Inferior parietal cortex (tissue), 1 donor: Measurements from ENCODE around the gene CLEC12A.
"Not testable (repeated sequence)": the region's sequence is repeated elsewhere in the genome, so short reads cannot be mapped to it uniquely, and the experiment has no call there.

ENCODE experiments used
- DNase-seq: peaks from one replicate; pipeline ENCODE4 v3.0.0-alpha.2; 2016; ENCODE audit errors: extremely low spot score

CLEC12A gene

DNA sequence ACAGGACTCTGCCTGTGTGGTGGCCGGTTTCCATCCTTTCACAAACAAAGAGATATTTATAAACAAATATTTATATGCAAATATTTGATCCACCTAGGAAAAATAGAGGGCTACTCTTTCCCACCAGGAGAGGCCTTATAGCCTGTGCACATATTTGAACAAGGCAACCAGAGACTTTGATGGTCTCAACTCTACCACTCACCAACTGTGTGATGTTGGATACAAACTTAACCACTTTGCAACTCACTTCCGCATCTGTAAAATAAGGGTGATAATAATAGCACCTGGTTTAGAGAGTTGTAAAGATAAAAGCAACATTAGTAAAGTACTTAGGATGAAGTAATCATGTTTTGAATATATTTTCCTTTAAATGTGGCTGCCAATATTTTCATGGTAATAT is 1.5 kb upstream of the CLEC12A start:
- no peak for DNase-seq

DNA sequence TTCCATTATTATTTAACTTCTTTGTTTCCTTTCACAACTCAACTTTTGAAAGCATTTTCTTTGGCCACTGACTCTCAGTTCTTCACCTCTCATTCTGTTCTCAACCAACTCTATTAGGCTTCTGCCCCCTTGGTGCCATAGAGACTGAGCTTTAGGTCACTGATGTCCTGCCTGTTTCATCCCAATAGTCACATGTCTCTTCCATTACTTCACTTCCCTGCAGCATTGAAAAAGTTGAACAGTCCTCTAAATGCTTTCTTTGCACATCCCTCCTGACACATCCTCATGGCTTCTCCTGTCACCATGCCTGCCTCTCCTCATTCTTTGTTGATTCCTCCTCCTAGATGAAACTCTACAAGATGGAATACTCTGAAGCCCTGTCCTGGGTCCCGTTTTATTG is 2.7 kb downstream of the CLEC12A start:
- DNase-seq, result no peak

DNA sequence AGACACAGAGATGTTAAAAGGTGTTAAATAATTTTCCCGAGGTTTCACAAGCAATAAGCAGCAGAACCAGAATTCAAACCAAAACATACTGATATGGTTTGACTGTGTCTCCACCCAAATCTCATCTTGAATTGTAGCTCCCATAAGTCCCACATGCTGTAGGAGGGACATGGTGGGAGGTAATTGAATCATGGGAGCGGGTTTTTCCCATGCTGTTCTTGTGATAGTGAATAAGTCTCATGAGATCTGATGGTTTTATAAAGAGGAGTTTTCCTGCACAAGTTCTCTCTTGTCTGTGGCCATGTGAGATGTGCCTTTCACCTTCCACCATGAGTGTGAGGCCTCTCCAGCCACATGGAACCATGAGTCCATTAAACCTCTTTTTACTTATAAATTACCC is 3.5 kb downstream of the CLEC12A start:
- not testable (repeated sequence) for DNase-seq

DNA sequence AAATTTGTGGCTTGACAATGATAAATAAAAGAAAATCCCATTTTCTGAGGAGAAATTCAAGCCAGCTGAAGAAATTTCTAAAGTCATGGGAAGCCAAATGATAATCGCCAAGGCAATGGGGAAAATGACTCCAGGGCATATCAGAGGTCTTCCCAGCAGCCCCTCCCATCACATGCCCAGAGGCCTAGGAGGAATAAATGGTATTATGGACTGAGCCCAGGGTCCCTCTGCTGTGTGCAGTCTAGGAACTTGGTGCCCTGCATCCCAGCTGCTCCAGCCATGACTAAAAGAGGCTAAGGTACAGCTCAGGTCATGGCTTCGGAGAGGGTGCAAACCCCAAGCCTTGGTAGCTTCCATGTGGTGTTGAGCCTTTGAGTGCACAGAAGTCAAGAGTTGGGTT is 4.4 kb downstream of the CLEC12A start:
- no peak for DNase-seq

DNA sequence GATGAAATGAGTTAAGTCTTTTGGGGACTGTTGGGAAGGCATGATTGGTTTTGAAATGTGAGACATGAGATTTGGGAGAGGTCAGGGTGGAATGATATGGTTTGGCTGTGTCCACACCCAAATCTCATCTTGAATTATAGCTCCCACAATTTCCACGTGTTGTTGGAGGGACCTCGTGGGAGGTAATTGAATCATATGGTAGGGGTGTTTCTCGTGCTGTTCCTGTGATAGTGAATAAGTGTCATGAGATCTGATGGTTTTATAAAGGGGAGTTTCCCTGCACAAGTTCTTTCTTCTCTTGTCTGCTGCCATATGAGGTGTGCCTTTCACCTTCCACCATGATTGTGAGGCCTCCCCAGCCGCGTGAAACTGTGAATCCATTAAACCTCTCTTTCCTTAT is 5.4 kb downstream of the CLEC12A start:
- DNase-seq, result not testable (repeated sequence)

DNA sequence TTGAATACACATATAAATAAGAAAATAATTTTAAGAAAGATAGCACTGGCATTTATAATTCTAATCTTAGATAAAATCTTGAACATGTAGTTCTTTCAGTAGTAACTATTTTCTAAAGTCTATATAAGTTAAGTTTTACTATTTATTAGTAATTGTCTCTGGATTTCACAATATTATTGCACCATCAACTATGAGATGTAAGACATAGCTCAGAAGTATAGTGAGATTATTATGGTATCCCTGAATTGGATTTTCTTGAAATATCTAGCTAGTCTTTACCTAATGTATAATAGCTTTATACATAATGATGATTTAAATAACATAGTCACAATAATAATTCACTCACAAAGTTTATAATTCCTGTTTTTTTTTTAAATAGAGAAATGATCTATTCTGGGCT is 6.7 kb downstream of the CLEC12A start:
- no peak for DNase-seq

DNA sequence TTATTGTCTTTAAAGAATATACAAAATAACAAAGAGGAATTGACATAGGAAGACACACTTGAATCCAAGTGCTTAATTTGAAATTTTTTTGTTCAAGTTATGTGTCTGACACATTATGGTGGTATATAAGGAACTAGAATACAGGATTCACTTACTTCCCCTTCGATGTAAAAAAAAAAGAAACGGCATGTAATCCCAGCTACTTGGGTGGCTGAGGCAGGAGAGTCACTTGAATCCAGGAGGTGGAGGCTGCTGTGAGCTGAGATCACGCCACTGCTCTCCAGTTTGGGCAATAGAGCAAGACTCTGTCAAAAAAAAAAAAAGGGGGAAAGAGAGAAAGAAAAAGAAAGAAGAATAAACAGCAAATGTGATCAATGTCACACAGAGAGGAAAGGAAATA is 8.9 kb downstream of the CLEC12A start:
- DNase-seq, result no peak

DNA sequence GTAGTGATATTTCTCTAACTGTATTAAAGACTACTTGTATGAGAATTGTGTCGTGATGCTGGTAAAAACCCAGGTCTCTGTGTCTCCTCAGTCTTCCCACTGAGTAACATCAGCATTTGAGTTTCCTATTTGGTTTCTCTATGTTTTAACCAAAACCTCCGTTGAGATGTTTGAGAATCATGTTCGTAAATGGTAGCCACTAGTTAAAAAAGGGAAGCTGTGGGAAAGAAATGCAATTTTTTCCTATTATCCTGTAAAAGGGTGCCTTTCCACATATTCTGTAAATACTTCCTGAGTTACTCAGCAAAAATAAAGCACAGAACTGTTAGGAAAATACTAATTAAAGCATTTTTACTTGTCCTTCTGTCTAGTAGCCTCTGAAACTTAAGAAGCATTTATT is 20.7 kb downstream of the CLEC12A start:
- DNase-seq, result no peak

DNA sequence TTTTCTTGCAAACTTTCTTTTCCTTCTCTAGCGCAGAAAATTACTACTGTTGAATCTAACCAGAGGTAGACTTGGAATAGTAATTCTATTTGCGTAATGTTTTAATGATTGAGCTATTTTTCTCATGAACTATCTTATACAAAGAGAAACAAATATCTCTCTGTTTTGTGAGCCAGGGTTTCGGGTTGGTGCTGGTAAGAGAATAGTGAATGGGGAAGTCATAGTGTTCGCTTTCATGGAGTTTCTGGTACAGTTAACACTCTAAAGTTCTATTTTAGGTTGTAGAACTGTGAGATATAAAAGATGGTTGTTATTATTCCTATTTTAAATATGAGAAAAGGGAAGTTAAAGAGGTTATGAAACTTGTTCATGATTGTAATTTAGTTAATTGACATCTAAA is 21.1 kb downstream of the CLEC12A start:
- no peak for DNase-seq

DNA sequence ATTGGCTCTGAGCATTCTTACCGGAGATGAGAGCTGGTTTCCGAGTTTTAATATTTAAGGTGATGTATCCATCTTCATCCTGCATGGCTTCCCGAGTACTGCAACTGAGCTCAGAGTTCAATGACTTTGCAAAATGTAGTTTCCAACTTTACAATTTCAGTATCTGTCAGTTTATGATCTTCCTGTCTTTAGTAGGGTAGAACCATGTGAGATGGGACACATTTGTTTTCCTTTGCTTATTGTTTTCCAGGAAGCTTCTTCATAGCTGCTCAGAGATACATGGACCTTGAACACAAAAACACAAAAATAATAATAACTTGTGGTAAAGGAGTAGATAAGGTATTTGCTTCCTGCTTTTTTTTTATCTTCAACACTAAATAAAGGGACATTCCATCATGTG is 27.8 kb downstream of the CLEC12A start, which contains the start of gene CLEC1B:
Gene CLEC1B (minus strand): TSS at position 106 of the 400 bp plus-strand sequence. CDS start 21 bp downstream, at position 85.
- DNase-seq, result no peak

DNA sequence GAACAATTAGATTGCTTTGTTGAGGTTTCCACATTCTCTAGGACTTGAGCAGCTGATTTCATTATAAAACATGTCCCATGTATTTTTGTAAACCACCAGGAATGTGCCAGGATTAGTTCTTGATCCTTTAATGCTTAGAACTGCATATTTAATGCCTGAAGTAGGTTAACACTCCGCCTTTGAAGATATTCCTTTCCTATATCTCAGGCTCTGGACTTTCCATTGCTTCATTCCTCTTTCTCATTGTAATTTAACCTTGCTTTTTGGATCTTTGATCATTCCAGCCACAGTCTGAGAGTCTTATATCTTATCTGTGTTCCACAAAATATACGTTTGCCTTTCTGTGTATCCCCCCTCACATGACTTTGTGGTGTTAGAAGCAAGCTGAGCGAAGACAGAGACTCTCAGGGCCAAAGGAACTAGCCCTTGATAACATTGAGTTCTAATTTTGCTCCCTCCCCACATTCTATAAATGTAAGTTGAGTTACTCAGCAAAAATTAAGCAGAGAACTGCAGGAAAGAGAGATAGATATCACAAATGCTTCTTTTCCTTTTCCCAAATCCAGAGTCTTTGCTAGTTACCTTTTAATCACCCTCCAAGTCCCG is 30.1 kb downstream of the CLEC12A start:
- no peak for DNase-seq

DNA sequence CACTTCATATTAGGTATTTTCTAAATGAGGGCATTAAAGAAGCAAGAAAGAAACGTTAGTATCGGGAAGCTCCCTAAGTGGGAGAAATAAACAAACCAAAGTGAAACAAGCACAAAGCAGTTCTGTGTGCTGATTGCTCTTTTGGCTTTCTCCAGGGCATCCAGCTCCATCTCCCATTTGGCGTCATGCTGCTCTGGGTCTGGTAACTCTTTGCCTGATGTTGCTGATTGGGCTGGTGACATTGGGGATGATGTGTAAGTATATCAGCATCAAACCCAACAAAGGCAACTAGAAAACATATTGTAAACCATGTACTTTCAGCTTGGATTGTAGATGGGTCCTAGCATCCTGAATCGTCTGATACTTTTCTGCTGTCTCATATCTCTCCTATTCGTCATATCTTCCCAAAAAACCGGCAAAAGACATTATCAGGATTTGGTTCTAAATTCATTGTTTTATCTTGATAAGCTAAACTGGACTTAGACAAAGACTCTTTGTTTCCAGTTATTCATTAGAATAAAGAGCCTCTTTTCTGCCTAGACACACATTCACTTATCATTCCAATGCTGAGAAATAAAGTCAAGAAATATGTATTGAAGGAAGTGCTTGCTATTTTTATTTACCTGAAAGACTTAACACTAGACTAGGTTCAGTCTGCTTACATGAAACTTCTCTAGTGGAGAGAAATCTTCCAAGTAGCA is 41.6 kb downstream of the CLEC12A start:
- no peak for DNase-seq

DNA sequence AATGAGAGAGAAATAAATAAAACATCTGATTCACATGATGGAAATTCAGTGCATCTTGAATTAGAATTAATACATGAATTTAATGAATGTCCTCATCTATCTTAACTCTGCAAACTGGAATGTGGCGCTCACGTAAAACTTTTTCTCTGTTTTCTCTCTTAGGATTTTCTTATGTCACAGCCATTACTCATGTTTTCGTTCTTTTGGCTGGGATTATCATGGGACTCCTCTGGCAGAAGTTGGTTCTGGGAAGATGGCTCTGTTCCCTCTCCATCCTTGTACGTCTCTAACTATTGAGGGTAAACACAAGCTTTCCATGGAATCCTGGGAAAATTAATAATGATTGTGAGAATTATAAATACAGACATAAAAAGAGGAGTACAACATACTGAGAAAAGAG is 44.2 kb downstream of the CLEC12A start:
- no peak for DNase-seq

DNA sequence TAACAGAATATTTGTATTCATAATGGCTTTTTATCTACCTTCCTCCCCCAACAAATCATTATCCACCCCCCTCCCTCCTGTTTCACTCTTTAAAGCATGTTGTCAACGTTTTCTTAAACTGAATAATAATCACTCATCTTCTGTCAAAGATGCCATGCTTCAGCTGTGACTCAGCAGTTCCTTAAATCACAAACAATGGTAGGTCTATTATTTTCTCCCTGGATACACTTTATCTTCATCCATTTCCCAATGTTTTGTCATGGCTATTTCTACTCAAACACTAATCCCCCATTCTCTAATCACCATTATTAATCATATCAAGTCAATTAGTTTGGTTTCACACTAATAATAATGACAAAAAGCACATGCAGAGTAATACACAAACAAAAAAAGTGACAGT is 45.7 kb downstream of the CLEC12A start:
- DNase-seq, result no peak

DNA sequence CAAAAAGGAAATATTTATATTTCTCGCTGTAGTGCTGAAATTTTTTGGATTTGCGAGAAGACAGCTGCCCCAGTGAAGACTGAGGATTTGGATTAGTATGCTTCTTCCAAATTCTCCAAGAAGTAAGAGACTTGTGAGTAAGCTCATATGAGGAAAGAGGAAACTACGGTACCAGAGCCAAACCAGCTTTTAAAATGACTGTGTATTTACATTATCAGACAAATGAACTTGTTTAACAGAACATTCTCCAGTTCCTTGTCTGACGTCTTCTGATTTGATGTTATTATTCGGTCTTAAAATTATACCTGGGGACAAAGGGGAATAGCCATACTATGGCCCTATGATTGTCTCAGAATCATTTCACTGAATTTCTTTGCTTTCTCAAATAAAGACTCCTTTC is 47.2 kb downstream of the CLEC12A start:
- no peak for DNase-seq

DNA sequence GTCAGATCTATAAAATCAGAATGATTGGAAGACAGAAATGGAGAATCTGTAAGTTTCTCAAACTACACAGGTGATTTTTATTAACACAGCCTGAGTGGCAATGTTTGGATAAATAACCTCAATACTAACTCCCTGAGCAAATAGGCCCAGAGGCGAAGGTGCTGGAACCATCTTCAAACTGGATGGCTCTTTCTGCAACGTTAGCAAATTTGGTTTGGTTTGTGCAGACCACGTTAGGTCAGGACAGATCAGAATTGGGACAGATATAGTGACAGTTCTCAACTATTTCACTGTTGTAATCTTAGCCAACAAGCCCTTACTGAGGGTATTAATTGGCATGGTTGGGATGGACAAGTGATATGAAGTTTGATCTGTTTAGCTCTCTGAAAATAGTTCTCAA is 50.1 kb downstream of the CLEC12A start:
- no peak for DNase-seq

DNA sequence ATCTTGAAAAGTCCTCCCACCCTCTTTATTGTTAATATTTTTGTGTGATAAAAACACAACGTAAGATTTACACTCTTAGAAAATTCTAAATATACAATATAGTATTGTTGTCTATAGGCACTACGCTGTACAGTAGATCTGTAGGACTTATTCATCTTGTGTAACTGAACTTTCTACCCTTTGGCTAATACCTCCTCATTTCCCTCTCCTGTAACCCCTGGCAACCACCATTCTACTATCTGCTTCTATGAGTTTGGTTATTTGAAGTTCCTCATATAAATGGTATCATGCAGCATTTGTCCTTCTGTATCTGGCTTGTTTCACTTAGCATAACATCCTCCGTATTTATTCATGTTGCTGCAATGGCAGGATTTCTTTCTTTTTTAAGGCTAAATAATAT is 54.0 kb downstream of the CLEC12A start:
- DNase-seq, result no peak

DNA sequence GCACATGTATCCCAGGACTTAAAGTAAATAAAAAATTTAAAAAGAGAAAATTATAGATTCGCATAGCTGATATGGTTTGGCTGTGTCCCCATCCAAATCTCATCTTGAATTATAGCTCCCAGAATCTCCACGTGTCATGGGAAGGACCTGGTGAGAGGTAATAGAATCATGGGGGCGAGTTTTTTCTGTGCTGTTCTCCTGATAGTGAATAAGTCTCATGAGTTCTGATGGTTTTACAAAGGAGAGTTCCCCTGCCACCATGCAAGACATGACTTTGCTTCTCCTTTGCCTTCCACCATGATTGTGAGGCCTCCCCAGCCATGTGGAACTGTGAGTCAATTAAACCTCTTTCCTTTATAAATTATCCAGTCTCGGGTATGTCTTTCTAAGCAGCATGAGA is 55.5 kb downstream of the CLEC12A start:
- DNase-seq, result not testable (repeated sequence)

DNA sequence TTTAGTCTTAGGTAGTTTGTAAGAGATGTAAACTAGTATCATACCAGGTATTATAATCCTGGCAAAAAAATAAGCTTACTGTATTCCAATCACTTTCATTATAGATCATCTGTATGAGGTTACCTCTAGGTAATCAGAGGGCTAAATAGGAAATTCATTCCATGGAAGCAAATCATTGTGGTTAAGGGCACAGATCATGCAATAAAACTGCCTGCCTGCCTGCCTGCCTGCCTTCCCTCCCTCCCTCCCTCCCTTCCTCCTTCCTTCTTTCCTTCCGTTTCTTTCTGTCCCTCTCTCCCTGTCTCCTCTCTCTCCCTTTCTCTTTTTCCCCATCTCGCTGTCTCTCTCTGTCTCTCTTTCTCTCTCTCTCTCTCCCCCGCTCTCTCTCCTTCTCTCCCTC is 56.1 kb downstream of the CLEC12A start:
- DNase-seq, result no peak

DNA sequence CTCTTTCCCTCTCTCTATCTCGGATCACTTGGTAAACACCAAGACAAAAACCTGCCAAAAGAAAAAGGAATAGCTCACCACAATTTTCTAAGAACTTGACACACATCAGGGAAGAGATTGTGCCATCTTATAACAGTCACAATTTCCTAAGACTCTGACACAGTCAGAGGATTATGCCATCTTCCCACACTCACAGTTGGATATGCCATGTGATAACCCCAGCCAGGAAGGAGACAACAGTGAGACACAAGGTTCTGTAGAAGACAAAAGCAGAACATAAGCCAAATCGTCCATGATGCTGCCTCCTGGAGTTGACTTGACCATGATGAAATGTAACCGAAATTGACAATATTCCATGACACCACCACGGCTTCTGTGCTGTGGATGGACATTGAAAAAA is 56.5 kb downstream of the CLEC12A start:
- DNase-seq, result no peak

DNA sequence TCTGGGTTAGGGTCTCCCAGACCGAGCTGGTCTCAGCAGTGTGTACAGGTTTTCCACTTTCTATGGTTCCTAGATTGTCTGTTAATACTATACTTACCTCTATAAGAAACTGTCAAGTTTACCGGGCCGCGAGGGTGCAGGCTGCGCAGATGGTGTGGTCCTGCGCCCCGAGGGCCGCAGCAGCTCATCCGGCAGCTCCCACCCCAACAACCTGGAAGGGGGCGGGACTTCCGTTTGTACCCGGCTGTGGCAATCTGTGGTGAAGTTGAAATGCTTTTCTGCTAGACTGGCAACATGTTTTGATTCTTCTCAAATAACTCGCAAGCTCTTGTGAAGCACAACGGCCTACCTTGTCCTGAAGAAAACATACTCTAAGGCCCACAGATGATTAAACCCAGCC is 59.2 kb downstream of the CLEC12A start, which contains the start of gene CLEC9A:
Gene CLEC9A (plus strand): TSS at position 237 of the 400 bp plus-strand sequence. CDS start 22,006 bp downstream, outside the sequence.
- no peak for DNase-seq

DNA sequence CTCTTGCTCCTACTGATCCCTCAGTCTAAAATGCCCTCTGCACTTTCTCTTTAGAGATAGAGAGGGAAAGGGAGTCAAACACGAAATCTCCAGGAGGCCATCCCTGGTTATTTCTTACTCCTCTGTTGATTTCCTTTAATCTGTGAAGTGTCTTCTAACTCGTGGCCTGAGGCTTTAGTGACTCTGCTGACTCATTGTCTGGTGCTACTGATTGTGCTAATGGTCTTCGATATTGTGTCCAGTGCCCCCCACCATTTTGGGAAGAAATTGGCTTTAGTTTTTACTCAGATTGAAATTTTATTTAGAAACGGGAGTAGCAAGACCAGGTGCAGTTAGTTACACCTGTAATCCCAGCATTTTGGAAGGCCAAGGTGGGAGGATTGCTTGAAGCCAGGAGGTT is 60.1 kb downstream of the CLEC12A start:
- no peak for DNase-seq

DNA sequence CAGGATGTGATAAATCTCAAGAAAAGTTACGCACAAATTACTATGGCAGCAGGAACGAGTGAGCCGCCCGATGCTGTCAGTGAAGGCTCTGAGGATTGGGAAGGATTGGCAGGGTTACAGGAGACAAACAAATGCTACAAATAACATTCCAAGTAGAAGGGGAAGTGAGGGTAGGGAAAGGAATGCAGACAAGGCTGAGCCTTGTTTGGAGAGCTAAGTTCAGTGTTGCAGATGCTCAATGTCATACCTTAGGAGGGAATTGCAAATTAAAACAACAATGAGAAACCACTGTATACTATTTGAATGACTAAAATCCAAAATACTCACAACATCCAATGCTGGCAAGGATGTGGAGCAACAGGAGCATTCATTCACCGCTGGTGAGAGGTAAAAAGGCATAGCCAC is 60.6 kb downstream of the CLEC12A start:
- DNase-seq, result no peak
